NT2/D1 (cell line): ENCODE measurements around the gene PSMC4.

ENCODE experiments used
- DNase-seq: peaks from one replicate; pipeline ENCODE4 v3.0.0-alpha.2; 2011; ENCODE audit warnings: low read depth, low spot score
- H3K27me3 ChIP-seq: 2 replicates; pipeline ENCODE4 v1.6.0; 2011; ENCODE audit warnings: mild to moderate bottlenecking; ENCODE audit not compliant: insufficient read length, insufficient read depth
- H3K36me3 ChIP-seq: 2 replicates; pipeline ENCODE4 v1.6.1; 2011; ENCODE audit warnings: mild to moderate bottlenecking, low read length, mixed read lengths; ENCODE audit not compliant: insufficient read depth, insufficient read length
- H3K4me1 ChIP-seq: 2 replicates; pipeline ENCODE4 v1.5.1; 2011; ENCODE audit not compliant: insufficient read depth, insufficient read length
- H3K4me3 ChIP-seq: 2 replicates; pipeline ENCODE4 v1.5.1; 2011; ENCODE audit warnings: low read depth; ENCODE audit not compliant: insufficient read length
- H3K9ac ChIP-seq: 2 replicates; pipeline ENCODE4 v1.6.0; 2011; ENCODE audit warnings: low read depth; ENCODE audit not compliant: insufficient read length
- H3K9me3 ChIP-seq: 2 replicates; pipeline ENCODE4 v1.5.1; 2011; ENCODE audit warnings: mild to moderate bottlenecking, low read length; ENCODE audit not compliant: insufficient read depth
- SUZ12 ChIP-seq: IDR thresholded peaks from 2 replicates; pipeline ENCODE4 v1.6.1; 2011; ENCODE audit not compliant: insufficient read length, insufficient read depth; ENCODE audit errors: extremely low read depth
- YY1 ChIP-seq: IDR thresholded peaks from 2 replicates; pipeline ENCODE4 v1.6.1; 2011; ENCODE audit not compliant: insufficient read length, insufficient read depth
- ZNF274 ChIP-seq: IDR thresholded peaks from 2 replicates; pipeline ENCODE4 v1.6.1; 2011; ENCODE audit warnings: mild to moderate bottlenecking, low read depth, low read length

Gene PSMC4

DNA sequence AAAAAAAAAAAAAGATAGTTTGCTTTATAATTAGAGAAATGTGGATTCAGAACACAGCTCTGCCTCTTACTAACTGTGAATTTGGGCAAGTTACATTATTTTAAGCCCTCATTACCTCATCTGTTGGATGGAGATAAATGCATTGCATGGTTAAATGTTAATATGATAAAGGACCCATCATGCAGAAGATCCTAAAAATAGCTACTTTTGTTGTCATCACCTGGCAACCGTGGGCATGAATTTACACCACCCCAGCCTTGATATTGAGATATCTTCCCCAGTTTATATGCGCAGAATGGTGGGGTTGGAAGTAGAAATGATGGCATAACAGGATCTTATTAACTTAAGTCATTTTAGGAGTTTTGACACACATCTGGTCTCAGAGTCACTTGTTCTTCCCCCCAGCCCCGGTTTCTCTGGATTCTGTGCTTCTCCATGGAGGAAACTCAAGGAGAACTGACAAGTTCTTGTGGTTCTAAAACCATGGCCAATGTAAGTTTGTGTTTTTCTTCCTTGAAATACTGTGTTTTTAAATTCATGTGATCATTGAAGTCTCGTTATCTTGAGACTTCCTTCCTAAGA, 34.8 kb downstream of the PSMC4 start:
- Histone ChIP-seq H3K36me3 (peaks cover 12% of the 10 kb centered on the region), H3K4me1 (no peaks in the 10 kb centered on the region), H3K9ac (no peak overlapping the region), H3K9me3 (peaks cover 5% of the 10 kb centered on the region; the same call in 1 of the 2 replicates), H3K27me3 (no peaks in the 10 kb centered on the region), H3K4me3 (no peak overlapping the region)
- DNase-seq: no peak
- TF ChIP-seq ZNF274: no peak
- TF ChIP-seq YY1: no peak
- TF ChIP-seq SUZ12: no peak

DNA sequence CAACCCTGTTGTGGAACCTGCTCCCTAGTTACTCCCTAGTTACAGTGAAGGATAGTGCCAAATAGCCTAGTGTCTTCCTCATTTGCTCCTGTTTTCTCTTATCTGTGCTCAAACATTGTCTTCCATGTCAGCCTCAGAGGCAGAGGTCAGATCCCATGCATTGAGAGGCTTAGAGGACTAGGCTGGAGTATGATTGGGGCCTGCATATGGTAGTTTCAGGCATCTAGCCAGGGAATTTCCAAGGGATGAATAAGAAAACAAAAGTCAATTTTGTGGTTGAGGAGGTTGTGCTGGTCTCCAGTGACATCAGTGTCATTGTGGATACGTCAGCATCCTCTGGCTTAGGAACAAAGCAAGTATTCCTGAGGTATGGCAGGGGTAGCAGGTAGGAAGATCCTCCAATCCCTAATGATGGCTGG, 35.3 kb downstream of the PSMC4 start:
- no peak for DNase-seq
- H3K27me3 ChIP-seq: no peaks in the 10 kb centered on the region
- no peak overlapping the region for H3K4me3 ChIP-seq
- peaks cover 12% of the 10 kb centered on the region for H3K36me3 ChIP-seq
- TF ChIP-seq SUZ12: no peak
- no peak for TF ChIP-seq YY1
- TF ChIP-seq ZNF274: no peak
- H3K9ac ChIP-seq: no peak overlapping the region
- H3K9me3 ChIP-seq: peaks cover 5% of the 10 kb centered on the region; the same call in 1 of the 2 replicates
- H3K4me1 ChIP-seq: no peaks in the 10 kb centered on the region

DNA sequence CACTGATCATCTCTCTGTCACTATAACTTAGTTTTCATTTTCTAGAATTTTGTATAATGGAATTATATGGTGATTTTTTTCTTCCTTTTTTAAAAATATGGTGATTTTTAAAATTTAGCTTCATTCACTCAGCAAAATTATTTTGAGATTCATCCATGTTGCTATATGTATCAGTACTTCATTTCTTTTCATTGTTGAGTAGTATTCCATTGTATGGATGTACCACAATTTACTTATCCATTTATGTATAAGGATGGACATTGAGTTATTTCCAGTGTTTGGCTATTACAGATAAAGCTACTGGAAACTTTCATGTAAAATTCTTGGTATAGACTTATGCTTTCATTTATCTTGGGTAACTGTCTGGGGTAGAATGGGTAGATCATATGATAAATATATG, 38.7 kb downstream of the PSMC4 start:
- Histone ChIP-seq H3K9ac (no peak overlapping the region), H3K4me3 (no peak overlapping the region), H3K4me1 (no peaks in the 10 kb centered on the region), H3K36me3 (peaks cover 19% of the 10 kb centered on the region), H3K27me3 (no peaks in the 10 kb centered on the region), H3K9me3 (peaks cover 35% of the 10 kb centered on the region)
- DNase-seq: no peak
- no peak for TF ChIP-seq ZNF274
- no peak for TF ChIP-seq SUZ12

DNA sequence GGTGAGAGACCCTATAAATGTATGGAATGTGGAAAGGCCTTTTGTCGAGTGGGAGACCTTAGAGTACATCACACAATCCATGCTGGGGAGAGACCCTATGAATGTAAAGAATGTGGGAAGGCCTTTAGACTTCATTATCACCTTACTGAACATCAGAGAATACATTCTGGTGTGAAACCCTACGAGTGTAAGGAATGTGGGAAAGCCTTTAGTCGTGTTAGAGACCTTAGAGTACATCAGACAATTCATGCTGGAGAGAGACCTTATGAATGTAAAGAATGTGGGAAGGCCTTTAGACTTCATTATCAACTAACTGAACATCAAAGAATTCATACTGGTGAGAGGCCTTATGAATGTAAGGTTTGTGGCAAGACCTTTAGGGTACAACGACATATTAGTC, 43.0 kb downstream of the PSMC4 start:
- Histone ChIP-seq H3K27me3 (no peaks in the 10 kb centered on the region), H3K9ac (no peak overlapping the region), H3K36me3 (peaks cover 12% of the 10 kb centered on the region), H3K4me1 (no peaks in the 10 kb centered on the region), H3K9me3 (peaks cover 62% of the 10 kb centered on the region), H3K4me3 (no peak overlapping the region)
- no peak for DNase-seq
- TF ChIP-seq SUZ12 (no peak), ZNF274 (peak; percentile 38; the same call in 1 of the 2 replicates), YY1 (no peak)

DNA sequence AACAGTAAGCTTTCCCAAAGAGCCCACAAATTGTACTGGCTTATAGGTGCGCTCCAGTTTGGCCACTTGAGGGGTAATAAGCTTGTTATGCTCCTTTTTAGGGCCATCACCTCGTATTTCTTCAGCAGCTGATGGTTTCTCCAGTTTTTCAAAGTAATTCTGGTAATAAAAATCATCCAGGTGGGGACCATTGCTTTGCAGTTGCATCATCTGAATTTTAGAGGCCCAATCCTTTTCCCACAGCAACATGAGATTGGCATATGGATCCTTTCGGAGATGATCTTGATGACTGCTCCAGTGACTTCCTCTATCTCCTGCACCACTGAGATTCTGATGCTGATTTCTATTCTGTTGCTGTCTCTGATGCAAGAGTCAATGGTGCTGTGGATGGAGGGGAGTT, 53.0 kb downstream of the PSMC4 start:
- Histone ChIP-seq H3K9me3 (peaks cover 43% of the 10 kb centered on the region), H3K9ac (no peak overlapping the region)

DNA sequence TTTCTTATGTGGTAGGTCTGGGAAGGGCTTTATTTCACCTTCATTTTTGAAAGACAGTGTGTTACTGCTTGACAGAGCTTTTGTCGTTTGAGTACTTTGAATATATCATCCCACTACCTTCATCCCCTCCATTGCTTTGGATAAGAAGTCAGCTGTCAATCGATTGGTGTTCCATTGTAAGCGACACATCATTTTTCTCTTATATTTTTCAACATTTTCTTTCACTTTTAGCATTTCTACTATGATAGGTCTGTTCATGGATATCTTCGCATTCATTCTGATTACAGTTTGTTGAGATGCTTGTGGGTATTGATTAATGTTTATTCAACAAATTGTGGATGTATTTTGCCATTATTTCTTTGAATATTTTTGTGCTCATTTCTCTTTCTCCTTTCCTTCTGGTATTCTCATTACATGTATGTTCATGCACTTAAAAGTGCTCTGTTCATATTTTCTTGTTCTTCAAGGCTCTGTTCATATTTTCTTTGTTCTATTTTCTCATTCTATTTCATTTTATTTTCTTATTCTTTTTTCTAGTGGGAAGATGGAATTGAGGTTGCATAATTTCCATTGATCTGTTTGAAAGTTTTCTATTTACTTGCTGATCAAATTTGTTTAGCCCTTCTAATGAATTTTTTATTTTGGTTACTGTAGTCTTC, 55.1 kb downstream of the PSMC4 start:
- Histone ChIP-seq H3K9me3 (peaks cover 55% of the 10 kb centered on the region), H3K36me3 (no peaks in the 10 kb centered on the region), H3K9ac (no peak overlapping the region), H3K27me3 (no peaks in the 10 kb centered on the region), H3K4me3 (no peak overlapping the region), H3K4me1 (no peaks in the 10 kb centered on the region)
- TF ChIP-seq YY1 (no peak), ZNF274 (no peak), SUZ12 (no peak)
- DNase-seq: no peak

More for the DNA sequence above, 53.0 kb downstream of the PSMC4 start:
- no peak overlapping the region for H3K4me3 ChIP-seq
- H3K4me1 ChIP-seq: no peaks in the 10 kb centered on the region
- no peak for DNase-seq
- H3K36me3 ChIP-seq: no peaks in the 10 kb centered on the region
- TF ChIP-seq YY1: no peak
- TF ChIP-seq SUZ12: no peak
- no peak for TF ChIP-seq ZNF274
- H3K27me3 ChIP-seq: no peaks in the 10 kb centered on the region

DNA sequence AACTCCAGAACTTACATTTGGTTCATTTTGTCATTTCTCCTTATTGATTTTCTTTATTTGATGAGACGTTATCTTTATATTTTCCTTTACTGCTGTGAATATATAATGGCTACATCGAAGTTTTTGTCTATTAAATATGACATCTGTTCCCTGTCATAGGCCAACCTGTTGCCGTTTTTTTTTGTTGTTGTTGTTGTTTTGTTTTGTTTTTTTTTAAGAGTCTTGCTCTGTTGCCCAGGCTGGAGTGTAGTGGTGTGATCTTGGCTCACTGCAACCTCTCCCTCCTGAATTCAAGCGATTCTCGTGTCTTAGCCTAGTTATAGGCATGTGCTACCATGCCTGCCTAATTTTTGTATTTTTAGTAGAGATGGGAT, 55.6 kb downstream of the PSMC4 start:
- peaks cover 60% of the 10 kb centered on the region for H3K9me3 ChIP-seq
- no peak for TF ChIP-seq ZNF274
- no peak for TF ChIP-seq YY1
- TF ChIP-seq SUZ12: no peak
- no peak for DNase-seq

More for the DNA sequence above, 55.6 kb downstream of the PSMC4 start:
- no peaks in the 10 kb centered on the region for H3K36me3 ChIP-seq
- no peak overlapping the region for H3K4me3 ChIP-seq
- H3K9ac ChIP-seq: no peak overlapping the region
- H3K27me3 ChIP-seq: no peaks in the 10 kb centered on the region
- no peaks in the 10 kb centered on the region for H3K4me1 ChIP-seq
